Measurements from ENCODE around the gene SERTAD4.
"Not testable (repeated sequence)": the region's sequence is repeated elsewhere in the genome, so short reads cannot be mapped to it uniquely, and the experiment has no call there.

SERTAD4 gene

DNA sequence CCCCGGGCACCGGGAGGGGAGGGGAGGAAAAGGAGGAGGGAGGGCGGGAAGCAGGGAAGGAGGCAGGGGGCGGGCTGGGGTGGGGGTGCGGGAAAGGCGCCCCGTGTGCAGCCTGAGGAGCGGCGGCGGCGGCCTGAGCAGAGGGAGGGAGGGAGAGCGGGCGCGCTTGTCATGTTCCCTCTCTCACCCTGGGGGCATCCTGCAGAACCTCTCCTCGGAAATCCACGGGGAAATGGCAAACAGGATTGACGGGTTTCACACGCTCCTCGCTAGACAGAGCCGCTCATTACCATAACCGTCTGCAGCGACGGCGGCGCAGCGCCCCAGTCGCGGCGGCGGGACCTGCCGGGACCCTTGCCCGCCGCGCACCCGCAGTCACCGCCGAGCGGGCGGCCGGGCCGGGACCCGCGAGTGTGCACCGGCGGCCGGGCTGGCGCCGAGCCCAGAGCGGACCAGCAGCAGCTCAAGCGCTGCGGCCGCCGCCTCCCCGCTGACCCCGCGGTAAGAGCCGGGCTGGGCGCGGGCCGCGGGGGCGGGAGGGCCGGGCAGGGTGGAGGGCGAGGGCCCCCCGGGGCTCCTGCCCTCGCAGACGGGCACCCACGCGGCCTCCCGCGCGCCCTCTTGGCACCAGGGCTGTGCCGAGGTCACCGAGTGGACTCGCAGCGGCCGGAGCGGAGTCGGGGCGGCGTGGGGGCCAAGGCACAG, at the start of gene SERTAD4:
Gene SERTAD4 (plus strand): TSS at position 286 of the 705 bp plus-strand sequence. CDS start 5,165 bp downstream, outside the sequence.
- peak in 1 of 2 donors; percentile 7 for DNase-seq

DNA sequence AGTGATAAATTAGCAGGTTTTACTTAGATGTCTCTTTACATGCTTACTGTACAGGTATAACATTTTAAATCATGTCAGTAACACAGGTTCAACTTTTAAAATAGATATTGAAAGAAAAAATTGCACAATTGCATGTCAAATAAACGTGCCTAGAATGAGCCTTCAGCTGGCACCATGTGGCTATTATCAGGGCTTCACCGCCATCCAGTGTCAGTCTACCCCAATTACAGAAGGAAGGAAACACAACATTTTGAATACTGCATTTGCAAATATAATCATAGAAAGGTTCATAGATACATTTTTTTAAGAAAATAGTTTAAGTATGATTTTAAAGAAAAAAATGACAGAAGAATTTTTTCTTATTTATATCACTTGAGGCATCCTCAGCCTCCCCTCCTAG, 47.5 kb upstream of the SERTAD4 start:
- no peak for DNase-seq

DNA sequence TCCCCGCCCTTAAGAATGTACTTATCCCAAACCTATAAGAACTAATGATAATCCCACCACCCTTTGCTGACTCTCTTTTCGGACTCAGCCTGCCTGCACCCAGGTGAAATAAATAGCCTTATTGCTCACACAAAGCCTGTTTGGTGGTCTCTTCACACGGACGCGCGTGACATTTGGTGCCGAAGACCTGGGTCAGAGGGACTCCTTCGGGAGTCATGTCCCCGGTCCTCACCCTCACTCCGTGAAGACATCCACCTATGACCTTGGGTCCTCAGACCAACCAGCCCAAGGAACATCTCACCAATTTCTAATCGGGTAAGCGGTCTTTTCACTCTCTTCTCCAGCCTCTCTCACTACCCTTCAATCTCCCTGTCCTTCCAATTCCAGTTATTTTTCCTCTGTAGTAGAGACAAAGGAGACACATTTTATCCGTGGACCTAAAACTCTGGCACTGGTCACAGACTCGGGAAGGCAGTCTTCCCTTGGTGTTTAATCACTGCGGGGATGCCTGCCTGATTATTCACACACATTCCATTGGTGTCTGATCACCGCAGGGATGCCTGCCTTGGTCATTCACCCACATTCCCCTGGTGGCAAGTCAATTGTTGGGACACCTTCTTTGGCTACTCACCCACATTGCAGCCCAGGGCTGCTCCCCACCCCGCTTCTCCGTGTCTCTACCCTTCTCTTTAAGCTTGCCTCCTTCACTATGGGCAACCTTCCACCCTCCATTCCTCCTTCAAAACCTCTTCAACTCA, 44.6 kb upstream of the SERTAD4 start:
- DNase-seq, result not testable (repeated sequence)

DNA sequence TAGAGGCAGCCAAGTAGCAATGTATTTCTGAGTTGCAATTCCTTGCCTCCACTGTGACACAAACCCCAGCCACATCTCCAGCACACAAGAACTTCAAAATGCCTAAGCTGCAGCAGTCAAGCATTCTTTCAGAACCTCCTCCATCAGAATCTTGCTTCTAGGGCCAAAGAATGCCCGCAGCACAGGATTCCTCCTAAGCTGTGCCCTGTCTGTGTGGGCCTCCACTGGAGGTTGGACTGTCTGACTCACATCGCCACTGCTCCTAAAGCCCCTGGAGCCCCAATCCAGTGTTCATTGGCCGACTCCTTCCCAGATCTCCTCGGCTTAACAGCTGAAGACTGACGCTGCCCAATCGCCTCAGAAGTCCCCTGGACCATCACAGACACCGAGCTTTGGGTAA, 43.2 kb upstream of the SERTAD4 start:
- no peak for DNase-seq

DNA sequence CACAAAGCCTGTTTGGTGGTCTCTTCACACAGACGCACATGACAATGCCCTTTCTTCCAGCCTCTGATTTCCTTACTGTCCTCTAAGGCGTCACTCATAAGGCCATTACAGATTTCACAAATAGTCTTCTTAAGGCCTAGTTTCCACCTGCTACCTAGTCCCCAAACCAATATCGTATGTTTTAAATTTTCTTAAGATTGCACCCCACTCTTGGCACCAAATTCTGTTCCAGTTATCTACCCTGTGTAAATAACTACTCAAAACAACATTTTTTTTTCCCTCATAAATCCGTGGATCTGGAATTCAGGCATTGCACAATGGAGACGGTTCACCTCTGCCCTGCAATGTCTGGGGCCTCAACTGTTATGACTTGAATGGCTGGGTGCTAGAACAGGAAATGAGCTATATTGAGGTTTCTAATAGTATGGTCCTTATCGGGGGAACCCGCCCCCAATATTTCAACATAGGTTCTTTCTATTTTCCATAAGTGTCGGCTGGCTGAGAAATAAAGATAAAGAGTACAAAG, 36.9 kb upstream of the SERTAD4 start:
- no peak for DNase-seq

DNA sequence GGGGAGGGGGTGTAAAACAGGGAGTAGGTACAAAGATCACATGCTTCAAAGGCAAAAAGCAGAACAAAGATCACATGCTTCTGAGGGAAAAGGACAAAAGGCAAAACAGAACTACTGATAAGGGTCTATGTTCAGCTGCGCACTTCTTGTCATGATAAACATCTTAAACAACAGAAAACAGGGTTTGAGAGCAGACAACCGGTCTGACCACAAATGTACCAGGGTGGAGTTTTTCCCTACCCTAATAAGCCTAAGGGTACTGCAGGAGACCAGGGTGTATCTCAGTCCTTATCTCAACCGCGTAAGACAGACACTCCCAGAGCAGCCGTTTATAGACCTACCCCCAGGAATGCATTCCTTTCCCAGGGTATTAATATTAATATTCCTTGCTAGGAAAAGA, 36.3 kb upstream of the SERTAD4 start:
- DNase-seq, result not testable (repeated sequence)

DNA sequence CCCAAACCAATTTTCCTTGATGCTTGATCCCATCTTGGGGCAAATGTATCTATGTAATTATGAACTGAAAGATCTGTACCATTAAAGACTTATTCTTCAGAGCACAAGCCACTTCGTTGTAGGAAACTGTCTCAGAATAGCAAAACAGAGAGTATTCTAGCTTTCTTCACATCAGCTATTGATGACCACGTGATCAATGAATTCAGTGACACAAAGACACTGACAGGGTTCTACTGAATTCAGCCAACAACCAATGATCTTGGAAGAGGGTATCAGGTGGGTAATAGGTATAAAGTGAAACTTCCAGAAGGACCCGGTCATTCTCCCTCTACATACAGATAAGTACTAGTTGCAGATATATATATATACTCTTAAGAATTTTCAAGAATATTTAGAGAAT, 33.8 kb upstream of the SERTAD4 start:
- no peak for DNase-seq

DNA sequence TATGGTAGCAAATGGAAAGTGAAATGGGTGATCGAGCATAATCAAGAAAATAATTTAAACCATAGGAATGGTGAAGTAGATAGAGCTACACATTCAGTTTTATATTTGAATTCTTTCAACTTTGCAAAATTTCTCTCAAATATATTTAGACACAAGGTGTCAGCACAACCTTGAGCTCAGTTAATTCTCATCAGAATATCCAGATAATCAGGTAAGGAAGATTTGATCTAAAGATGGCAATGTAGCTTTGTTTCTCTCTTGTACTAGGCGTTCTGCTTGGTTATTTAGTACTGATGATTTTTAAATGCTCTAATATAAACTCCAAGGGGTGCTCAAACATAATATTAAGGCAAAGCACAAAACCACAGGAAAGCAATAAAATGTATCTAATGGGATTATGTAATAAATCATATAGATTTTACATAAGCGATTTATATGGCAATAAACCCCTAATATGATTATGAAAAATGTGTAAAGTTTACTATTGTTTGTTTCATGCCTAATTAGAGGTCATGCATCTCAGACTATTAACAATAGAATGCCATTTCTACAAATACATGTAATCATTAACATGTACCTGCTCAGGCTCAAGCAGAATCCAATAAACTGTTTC, 32.4 kb upstream of the SERTAD4 start:
- DNase-seq, result no peak

DNA sequence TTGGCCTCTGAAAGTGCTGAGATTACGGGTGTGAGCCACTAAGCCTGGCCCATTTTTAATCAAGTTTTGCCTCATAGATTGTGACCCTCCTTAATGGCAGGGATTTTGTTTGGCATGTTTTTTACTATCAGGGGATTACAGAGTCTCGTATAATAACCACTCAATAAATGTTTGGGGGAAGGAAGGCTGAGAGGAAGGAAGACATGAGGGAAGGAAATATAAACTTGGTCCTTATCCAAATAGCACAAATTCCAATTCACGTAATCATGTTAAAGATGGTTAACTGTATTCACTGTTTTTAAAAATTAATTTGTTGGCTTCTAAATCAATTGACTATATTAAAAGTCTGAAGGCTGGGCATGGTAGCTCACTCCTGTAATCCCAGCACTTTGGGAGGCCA, 30.9 kb upstream of the SERTAD4 start:
- no peak for DNase-seq

DNA sequence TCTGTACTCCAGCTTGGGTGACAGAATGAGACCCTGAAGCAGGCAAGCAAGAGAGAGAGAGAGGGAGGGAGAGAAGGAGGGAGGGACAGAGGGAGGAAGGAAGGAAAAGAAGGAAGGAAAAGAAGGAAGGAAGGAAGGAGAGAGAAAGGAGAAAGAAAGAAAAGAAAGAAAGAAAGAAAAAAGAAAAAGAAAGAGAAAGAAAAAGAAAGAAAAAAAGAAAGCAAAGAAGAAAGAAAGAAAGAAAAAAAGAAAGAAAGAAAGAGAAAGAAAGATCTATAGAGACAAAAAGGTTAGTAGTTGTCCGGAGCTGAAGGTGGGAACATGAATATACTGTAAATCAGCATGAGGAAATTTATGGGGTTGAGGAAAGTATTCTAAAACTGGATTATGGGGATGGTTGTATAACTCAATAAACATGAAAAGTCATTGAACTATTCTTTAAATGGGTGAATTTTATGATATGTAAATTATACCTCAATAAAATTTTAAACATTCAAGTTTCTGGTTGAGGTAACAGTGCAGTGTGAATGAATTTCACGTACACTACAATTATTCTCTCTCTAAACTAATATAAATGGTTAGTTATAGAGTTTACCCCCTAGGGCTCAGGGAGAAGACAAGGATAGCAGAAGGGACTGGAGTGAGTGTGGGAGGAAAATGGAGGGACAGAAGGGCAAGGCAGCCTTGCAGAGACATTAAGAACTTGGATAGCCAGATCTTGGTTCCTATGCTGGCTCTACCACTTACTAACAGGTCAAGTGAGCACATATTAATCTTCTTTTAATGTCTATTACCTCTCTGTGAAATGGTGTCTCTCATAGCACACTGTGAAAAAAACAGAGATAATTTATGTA, 24.8 kb upstream of the SERTAD4 start:
- DNase-seq, result no peak

DNA sequence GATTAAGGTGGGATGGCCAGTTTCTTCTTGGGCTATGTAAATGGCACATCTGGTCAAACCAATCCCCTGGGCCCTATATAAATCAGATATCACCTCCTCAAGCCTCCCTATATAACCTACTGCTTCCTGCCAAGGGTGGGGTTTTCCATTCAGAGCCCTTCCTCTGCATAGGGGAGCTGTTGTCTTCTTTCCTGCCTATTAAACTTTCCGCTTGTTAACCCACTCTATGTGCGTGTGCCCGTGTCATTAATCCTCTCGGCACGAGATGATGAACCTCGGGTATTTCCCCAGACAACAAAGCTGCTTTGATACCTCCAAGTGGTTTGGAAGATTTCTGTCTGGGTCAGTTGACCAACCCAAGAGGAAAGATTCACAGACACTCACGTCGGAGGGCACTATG, 19.3 kb upstream of the SERTAD4 start:
- no peak for DNase-seq

DNA sequence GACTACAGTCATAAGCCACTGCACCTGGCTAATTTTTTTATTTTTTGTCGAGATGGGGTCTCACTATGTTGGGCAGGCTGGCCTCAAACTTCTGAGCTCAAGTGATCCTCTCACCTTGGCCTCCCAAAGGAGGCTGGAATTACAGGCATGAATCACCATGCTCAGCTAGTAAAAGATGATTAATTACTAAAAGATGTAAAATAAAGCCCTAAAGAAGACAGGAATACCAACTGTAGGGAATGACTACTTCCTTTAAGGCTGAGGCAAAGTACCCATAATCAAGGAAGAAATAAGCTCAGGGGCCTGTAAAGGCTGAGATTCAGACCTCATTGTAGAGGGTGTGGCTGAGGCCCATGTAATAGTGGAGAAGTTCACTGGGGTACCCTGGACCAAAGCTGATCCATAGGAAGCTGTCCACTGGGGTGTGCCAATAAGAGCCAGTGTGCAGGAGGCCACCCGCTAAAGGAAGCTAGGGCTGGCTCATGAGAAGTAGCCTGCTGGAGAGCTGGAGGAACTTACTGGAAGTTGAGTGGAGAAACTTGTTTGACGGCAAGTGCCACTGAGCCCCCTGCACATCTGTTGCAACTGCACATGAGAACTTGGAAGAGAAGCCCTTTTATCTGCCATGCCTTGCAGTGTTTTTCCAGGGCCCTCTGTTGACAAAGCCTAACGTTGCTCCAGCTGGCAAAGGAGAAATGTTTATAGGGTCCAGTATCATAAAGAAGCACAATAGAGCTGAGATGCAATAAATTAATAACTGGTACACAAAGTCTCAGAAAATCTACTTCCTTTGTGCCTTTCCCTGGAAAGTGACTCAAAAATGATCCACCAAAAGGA, 17.8 kb upstream of the SERTAD4 start:
- DNase-seq, result no peak

DNA sequence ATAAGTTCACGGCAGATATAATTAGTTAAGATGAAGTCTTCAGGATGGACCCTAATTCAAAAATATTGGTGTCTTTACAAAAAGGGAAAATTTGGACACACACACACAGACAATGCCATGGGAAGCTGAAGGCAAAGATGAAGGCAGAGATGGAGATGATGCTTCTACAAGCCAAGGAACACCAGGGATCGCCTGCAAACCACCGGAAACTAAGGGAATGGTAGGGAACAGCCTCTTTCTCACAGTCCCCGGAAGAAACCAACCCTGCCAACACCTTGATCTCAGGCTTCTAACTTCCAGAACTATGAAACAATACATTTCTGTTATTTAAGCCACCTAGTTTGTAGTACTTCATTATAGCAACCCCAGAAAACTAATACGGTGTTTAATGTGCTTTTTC, 15.1 kb upstream of the SERTAD4 start:
- no peak for DNase-seq

DNA sequence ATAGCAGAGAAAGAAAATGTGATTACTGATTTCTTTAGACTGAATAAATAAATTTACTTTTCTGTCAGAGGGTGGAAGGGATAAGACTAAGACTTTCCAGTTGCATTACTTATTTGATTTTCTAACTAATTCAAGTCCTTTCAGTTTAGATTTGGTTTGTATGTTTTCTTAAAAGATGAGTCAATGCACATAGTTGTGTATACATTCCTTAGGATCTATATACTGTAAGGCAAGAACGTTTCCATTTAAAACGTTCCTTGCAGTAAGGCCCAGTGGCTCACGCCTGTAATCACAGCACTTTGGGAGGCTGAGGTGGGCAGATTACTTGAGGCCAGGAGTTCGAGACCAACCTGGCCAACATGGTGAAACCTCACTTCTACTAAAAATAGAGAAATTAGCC, 14.5 kb upstream of the SERTAD4 start:
- no peak for DNase-seq

DNA sequence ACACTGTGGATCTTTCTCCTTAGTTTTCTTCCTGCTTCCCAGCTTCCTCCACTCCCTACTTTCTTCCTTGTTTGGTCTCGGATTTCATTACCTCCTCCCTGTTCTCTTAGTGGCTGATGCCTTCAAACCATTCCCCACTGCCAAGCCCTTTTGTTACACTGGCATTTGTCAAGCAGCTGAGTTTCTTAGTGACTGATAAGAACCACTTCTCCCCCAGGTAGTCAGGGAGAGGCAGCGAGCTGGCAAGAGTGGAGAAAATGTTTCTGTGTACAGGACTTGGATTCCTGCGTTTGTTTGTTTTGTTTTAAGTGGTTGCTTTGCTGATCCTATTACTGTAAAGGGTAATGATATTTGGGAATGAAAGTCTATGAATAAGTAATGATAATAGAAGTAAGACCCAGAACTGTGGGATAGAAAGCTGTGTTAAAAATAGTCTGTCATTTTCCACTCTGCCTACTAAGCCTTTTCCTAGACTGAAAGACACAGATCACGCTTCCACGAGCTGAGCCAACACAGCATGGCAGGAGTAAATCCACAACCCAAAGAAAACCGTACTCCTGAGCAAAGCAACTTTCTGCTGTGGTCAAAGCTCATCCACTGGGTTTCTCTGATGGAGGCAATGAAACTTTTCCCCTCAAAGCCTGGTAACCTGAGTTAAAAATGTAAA, 10.1 kb upstream of the SERTAD4 start:
- no peak for DNase-seq

DNA sequence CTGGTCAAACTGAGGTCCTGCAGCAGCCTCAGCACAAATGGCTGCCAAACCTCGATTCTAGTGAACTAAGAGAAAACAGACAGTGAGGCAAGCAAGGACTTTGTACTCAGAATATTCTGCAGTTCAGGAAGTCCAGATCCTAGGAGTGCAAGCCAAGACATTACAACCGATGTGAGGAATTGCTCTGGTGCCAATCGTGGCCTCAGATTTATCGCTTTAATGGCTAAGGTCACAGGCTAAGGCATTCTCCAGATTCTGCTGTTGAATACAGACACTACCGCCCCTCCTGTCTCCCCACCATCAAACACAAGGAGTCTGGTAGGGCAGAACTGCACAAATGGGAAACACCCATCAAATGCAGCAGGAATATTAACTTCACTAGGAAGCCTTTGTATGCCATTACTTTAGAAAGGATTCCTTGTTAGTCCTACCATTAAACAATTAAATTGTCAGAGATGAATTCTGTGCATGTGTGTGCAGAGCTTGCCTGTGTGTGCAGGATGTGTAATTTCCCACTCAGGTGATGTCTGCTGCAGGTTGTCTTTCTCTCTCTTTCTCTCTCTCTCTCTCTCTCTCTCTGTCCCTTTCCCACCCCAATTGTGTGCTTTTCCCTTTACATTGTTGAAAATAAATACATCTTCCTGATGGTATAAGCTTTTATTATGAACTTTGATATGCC, 9.2 kb upstream of the SERTAD4 start:
- DNase-seq, result no peak

DNA sequence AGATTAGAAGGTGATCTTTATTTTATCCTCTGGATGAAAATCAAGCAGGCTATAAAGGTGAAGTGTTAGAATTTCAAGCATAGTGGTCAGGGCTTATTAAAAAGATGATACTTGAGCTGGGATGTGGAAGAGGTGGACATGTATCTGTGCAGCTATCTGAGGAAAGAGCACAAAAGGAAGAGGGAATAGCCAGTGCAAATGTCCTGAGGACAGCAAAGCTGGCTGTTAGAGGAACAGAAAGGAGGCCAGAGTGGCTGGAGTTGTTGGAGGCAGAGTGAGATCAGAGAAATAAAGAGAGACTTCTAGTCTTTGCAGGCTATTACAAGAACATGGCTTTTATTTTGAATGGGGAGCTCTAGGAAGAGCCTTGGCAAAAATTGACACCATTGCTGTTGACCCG, 4.4 kb upstream of the SERTAD4 start:
- DNase-seq, result no peak

DNA sequence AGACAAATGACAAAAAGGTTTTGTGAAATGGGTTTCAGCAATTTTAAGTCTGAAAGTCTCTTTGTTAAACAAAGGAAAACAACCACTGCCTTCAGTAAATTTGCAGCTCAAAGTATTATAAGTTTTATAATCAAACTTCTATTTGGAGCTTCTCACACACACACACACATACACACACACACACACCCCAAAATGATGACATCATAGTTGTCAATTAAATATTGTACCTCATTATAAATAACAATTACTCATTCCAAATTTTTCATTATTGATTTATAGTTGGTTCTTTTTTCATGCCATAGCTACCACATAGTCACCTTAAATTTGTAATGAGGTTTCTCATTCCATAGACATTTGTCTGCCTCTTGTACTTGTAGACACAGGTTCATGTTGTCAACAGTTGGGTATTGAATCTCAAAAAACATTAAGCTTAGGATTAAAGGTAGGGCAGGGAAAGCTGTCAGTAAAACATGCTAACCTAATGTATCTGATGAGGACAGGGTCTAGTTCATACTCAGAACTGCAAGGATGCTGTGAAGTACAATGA, 2.4 kb upstream of the SERTAD4 start:
- no peak for DNase-seq

DNA sequence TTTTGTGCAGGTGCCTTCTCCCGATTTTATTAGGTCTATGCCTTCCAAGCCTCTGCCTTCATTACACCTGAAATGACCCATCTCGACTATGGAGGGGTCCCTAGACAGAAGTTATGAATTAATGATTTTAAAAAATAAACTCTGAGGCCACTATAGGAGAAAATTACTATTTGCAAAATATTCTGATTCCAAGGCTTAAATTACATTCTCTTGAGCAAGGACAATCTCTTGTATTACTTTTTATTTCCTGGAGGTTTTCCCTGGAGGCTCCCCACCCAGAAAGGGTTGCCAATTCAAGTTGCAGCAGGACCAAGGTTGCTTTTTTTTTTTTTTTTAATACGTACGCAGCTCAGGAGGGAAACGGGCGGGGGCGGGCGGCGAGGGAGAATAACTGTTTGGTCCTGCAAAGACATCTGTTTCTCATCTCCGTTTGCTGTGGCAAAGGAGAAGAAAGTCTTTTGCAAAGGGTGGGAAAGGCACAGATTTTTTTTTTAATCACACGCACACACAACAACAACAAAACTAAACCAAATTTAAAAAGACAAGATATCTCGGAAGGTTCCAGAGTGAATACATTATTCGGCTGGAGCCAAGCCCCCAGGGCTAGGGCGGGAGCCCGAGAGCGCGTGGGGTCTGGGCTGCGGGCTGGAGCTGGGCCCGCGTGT, 618 bp upstream of the SERTAD4 start:
- no peak for DNase-seq

DNA sequence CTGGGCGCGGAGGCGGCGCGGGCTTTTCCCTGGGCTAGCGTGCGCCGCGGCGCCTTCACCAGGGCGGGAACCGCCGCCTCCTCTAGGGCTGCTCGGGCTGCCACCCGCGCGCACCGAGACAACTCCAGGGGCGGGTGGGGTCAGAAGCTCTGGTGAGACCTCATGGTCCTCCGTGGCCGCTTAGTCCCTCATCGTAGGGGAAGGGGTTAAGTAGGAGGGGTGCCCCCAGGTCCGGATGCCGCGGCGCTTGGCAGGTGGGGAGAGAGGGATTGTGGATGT, 559 bp downstream of the SERTAD4 start:
- peak in 1 of 2 donors; percentile 22 for DNase-seq
